HG02678 (cell line): ENCODE measurements around the gene PELO.
A peak's percentile ranks its signal among the peaks of the same experiment; 100 is the strongest.

ENCODE experiments used
- ATAC-seq: cut with Tn5 transposase; IDR thresholded peaks from one replicate; pipeline ENCODE4 v1.9.1; 2021; ENCODE audit warnings: mild to moderate bottlenecking, moderate library complexity; ENCODE audit not compliant: unreplicated experiment

Gene PELO

DNA sequence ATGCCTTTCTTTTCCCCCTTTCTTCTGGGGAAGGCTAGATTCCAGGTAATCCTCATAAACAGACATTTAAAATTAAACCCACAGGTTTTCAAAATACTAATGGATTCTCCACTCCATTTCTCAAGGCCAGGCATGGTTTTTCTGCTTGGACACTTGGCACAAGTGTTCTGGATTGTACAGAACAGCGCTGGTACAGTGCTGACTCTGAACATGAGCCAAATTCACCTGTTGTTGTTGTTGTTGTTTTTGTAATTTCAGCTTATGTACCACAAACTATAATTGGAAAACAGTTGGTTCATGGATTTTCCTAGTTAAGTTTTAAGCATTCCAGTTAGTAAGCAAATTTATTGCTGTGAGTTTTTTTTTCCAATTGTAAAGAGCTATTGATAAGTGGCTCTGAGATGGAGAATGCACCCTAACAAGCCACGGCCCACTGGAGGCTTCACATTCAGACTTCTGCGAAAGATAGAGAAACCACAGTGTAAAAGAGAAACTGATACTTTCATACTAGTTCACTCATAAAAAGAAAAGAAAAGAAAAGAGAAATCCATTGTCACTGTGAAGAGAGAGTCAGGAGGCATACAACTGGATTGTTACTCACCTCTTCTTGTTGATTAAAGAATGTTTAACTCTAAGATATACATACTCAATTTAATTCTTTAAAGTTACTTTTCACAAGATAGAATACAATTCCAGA lies 16.2 kb upstream of the PELO start:
- peak; percentile 95 for ATAC-seq

DNA sequence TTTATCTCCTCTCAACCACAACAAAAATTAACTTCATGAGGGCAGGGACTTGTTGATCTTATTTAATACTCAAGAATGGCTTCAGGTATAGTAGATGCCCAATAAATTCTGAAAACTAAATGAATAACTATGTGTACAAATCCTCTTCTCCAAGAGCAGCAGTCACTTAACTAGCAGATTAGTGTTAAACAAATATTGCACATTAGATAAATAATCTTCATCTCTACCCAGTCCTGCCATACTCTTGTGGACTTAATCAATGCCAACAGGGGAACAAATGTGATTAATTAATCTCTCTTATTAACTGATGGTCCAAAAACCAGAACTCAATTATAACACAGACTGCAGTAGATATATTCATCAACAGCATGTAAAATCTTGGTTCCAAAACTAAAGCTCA lies 15.0 kb upstream of the PELO start:
- ATAC-seq: no peak

DNA sequence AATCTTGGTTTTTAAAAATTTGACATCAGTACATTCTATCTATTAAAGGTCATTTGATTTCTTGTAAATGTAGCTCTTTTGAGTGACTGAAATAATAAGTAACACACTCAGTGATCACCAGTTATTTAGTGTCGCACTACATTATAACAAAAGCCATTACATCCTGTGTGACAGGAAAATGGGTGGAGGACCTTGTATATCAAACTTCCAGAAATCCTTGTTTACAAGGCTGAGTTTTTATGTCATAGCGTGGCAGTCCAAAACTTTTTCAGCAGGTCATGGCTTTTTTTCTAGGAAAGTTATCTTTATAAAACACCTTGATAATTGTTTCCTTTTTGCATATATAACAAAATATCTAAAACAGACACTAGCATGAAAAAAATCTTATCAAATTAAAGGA lies 14.4 kb upstream of the PELO start:
- ATAC-seq: no peak

DNA sequence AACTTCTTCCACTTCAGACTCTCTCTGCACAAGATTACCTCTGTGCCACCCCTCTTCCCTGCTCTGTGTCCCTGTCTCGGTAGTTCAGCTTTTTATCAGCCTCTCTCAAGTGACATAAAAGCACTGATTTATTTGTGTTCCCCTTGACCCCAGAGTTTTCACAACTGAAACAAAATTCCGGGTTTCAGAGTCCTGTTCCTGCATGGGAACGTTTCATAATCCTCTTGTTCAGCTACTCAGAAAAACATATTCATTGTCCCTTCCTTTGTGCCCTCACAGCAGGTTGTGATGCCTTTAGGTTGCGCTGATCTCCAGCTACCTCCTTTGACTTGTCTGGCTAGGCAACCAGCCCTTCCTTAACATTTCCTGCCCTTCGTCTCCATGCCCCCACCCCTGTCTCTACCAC lies 13.7 kb upstream of the PELO start:
- ATAC-seq: no peak

DNA sequence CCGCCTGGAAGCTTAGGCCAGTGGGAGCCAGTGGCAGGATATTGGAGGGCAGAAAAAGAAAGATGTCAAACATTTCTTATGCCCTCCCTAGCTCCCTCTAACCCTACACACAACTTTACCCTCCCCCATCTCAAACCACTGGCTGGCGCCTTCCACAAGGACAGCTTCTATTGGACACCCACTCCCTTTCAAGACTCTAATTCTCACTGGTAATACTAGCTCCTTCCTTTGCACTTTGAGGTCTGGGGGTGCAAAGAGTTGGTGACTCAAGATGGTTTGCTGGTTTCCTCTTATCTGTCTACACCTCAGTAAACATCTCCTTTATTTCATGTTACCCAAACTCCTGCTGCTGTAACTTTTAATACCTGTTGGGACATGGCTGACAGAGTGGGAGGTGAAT lies 11.6 kb upstream of the PELO start:
- ATAC-seq: no peak

DNA sequence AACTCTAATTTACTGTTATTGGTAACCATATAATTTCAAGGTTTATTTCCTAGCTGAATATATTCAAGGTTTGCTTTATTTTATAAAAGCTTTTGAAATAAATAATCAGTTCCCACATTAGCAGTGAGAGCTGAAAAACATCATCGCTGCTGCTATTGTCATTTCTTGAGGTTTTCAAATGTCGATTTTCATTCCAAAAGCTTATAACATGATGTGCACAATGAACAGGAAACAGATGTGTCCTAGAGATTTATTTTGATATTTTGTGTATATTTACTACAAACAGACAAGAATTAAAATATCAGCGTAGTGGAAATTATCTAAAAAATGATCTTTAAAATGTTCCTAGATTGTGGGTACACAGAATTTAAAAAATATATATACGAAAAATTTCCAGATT lies 10.5 kb upstream of the PELO start:
- ATAC-seq: no peak

DNA sequence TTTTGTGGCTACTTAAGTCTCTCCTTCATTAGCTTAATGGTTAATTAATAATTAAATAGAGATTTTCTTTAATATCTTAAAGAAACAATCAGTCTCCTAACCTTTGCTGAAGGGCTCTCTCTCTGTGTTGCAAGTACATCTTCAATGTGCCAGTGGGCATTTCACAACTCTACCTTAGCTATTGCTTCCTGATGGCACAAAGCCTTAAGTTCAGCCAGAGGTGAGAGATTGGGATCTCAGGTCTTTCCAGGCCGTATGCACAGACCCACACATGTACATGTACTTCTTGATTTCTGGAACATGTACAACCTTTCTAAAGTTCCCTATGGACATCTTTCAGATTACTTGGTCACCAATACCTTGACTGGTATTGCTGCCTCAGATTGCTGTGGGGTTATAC lies 8.9 kb upstream of the PELO start:
- no peak for ATAC-seq

DNA sequence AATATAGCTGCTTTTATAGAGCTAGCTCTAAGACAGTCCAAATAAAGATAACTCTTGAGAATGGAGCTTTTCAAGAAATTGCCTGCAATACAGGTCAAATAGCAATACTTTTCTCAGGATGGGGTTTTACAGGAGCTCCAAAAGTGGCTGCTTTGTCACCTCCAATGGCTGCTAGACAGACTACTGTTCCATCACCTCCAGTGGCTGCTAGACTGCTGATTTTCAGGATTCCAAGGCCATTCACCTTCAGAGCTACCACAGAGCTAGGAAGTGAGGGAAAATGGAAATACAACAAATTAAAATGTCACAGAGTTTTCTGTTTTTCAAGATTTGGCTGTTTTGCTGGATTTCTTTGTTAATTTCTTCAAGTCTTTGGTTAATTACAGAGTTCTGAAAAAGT lies 8.5 kb upstream of the PELO start:
- no peak for ATAC-seq

DNA sequence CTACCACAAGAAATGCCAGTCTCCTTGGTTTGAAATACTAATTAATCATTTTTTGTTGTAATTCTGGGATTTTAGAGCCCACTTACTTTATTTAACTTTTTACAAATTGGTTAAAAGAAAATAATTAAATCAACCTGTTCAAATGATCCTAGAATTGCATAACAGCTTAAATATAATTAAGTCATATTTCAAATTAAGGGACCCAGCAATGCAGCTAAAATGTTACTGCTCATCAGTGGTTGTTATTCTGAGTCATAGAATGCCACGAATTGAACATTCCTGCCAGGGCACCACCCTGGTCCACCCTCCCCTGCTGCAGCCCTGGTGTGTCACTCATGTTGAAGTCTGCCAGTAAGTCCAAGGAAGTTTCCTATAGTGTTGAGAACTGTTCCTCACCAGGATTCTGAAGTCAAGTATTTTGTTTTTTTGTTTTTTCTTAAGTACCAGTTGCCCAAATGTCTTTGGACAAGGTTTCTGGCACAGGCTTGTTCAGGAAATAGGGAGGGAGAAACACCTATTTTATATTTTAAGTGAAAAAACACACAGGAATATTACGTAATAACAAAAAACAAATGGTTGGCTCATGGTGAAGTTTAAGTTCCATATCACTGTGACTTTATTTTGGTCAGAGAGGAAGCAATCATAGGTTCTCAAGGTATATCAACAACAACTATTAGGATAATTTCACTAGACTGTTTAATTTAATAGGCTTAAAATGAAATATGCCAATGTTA lies 4.3 kb upstream of the PELO start:
- no peak for ATAC-seq

DNA sequence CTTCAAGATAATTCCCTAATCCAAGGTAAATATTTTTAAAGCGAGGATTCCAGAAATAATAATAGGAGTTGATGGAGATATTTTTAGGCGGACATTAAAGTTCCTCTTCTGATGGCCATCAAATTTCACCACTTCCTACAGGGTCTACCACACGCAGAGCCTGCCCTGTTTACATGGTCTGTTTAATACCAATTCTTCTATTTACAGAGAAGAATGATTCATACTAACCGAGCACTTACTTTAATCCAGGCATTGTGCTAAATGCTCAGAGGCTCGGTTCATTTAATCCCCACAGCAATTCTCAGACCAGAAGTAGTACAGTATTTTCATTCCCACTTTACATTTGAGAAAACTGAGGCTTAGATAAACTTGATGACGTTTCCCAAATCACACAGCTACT lies 3.0 kb upstream of the PELO start:
- no peak for ATAC-seq

DNA sequence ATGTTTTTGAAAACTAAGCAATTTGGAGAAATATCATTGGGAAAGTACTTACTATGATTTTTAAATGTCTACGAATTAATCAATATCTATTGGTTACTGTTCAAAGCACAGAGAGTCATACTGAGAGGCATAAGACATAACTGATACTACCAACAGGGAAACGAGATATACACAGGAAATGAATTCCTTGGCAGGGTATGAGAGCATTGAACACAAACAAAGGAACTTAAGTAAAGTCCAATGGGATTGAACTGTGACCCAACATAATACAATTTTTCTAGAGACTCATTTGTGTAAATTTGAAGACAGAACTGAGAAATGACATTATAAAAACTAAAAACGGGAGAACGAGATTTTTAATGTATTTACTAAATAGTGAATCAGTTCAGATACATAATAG lies 1.3 kb upstream of the PELO start:
- no peak for ATAC-seq

DNA sequence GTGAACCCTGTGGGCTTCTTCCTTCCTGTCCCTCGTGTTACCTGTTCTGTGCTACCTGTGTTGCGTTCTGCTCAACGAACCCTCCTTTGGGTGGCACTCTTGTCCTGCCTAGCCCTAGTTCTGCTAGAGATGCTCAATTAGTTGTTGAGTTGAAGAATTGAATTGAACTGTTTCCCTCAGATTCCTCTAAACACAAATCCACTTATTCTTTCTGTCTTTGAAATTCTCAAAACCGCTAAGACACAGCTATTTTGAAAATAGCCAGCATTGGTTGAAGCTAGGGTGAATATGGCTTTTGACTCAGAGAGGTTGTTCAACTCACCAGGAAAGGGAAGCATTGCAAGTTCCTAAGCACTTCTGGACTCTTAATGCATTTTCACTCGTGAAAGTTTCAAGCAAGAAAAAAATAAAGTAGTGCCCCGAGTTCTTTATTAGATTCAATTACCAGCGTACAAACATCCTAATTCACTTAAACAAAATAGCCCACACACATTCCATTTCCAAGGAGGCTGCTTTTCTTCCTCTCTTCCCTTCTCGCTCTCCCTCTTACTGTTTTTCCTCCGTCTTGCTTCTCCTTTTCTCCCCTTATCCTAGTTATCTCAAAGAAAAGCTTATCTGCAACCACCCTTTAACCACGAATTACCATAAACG lies 642 bp upstream of the PELO start:
- peak; percentile 36 for ATAC-seq

DNA sequence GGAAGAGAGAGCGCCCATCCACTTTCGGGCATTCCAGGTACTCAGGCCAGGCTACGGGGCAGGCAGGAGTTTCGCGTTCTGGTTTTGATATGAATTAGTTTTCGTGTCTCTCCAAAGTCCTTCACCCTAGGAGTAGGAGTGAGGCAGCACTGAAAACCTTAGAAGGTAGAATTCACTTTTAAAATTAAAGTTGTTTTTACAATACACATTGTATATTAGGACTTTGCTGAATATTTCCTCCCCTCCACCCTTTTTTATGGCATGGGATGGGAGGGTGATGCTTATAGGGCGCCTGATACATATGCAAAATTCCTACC lies 747 bp downstream of the PELO start:
- no peak for ATAC-seq

DNA sequence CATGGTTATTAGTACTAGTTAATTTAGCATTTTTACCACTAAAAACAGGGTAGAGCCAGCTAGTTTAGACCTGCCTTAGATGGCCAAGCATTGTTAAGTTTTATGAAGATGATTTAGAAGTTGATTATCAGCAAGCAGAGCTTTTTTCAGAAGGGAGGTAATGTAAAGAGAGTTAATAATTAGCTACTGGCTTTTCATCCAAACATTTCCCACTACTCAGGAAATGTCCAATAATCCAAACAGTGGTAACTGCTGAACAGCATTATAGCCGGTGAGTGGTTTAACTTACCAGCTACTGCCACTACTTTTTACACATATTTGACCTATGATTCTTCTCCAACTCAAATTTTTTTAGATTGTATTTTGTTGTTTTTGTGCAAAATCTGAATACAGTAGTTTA lies 1.7 kb downstream of the PELO start:
- no peak for ATAC-seq

DNA sequence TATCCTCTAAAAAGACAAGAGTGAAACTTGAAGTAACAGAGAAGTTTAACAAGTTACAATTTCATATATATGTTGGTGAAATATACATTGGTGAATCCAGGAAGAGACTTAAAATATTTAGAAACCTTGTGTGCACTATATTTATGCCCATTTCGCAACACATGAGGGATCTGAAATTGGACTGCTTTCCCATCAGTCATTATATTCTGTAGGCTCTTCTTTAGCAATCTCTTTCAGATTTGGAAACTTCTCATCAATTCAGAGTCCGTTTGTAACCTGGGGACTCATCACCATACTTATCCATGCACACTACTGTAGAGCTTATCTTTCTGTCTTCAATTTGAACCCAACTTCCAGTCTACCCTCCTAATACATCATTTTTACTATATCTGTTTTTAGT lies 2.1 kb downstream of the PELO start:
- ATAC-seq: no peak

DNA sequence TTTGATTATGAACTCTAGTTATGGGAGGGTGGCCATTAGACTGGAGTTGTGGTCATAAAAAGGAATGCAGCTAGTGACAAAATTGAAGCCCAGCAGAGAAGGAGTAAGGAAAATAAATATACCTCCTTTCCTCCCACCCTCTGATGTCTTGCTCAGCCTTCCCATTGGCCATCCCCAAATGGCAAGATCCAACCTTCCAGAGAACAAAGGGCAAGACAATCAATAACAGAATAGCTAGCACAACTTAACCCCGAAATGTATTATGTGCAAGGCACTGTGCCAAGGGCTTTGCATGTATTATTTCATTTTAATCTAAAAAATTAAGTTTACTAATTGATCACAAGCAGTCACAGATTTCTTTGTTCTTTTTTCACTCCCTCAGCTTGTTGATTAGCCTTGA lies 3.6 kb downstream of the PELO start:
- ATAC-seq: no peak

DNA sequence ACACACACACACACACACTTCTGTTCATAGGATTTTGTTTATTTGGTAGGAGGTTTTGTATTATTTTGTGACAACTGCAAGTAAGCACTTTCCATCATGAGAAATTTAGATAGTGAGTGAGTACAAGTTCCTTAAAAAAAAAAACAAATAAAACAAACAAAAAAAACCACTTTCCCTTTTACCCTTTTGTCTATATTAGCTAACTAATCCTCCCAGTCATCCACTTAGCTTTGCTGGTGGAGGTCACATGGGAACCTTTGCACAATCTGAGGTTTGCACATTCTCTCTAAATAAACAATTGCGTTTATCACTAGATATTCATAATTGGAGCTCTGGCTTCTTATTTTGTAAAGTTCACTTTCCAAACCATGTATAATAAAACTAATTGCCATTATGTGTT lies 6.8 kb downstream of the PELO start:
- no peak for ATAC-seq

DNA sequence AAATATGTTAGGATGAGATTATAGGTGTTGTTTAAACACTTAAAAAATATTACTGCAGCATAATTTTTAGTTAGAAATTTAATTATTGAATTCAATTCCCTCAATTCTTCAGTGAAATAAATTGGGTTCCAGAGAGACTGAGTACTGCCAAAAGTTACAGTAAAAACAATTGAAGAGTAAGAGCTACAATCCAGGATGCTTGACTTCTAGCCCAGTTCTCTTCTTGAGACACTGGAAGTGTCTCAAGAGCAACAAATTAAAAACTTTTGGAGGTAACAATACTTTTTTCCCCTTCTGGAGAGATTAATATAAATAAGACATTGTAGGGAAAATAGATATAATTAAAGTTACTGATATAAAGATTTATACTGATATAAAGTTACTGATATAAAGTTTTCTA lies 8.3 kb downstream of the PELO start:
- no peak for ATAC-seq

DNA sequence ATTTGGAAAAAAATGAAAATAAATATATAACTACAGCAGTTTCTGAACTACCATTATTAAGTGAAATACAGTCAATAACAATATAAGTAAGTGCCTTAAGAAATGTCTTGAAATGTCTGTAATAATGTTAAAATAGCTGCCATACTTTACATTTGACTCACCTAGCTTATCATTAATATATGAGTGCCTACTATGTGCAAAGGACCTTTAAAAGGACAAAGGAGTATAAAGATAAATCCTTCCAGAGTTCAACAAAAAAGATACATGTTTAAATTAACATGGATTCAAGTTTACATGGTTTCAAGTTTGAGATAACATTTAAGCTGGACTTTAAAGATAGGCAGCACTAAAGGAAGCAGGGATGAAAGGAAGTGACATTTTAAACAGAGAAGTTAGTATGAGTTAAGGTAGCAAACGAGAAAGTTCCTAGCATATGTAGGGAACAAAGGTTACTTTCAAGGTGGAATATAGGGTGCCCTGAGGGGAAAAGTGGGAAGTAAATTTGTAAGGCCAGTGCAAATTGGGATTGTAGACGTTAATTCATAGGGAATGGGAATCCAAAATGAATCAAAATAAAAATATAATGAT lies 8.9 kb downstream of the PELO start:
- no peak for ATAC-seq

DNA sequence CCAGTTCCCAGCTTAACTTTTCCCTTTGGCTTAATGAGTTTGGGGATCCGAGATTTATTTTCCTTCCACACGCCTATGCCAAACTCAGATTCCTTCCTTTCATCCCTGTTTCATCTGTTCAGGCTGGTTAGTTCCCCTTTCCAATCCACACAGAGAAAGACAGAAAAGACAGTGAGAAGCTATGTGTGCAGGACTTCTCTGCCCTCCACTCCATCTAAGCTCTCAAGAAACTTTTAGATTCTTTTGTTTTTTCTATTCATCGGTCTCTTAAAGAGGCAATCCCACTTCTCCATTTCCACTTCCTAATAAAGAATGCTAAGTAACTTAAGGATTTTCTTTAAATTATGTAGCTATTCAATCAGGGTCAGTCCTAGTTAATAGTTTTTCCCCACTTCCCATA lies 11.2 kb downstream of the PELO start:
- ATAC-seq: no peak

DNA sequence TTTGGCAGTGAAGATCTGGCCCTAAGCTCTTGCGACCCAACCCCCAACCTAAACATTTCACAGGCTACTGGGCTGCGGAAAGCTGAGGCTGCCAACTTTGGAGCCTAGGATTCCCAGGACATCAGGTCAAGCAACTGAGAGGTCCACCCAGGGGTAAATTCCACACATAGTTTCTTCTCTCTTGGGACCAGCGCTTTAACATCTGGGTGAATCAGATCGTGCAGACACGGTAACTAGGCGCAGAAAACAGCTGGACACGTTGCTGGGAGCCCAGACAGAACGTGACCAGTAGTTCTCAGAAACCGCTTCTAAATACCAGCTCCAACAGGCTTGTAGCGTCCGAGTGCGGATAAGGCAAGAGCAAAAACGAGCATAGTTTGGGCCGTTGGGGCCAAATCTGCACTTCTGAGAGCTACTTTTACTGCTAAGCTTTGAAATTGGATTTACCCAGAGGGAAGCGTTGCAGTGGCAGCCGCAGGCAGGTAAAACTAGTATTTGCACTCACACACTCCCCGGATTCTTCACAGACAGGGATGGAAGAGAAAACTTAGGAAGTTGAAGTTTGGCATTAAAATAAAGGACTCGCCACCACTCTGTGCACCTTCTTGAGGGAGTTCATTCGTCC lies 11.8 kb downstream of the PELO start:
- ATAC-seq: peak; percentile 32

DNA sequence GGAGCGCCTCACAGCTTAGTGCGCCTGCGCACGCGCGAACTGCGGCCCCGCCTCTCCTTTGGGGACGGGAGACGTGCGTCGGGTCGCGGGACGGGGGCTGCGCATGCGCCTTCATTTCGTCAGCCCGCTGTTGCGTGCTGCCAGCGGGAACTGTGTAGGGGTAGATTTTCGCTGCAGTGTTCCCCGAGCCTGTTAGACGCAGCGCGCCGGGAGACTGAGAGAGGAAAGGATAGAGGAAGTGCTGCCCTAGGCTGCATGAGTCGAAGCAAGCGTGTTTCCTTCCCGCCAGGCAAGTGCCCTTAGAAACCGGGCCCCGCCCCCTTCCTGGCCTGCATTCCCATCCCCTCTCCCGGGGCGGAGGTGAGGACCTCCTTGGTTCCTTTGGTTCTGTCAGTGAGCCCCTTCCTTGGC lies 12.3 kb downstream of the PELO start:
- peak; percentile 75 for ATAC-seq
